WTC11 (cell line): ENCODE measurements around the gene NLRP1. TPM values are rescaled to one million over a fixed set of nuclear protein-coding genes. Genes with fewer than 3 reads are reported as not detected.

Experiments used
- ATAC-seq: fragments of 200-7000 bp; cut with Tn5 transposase; 2 replicates; pipeline ENCODE4 v1.10.0; 2021; ENCODE audit warnings: mild to moderate bottlenecking, moderate library complexity
- CTCF ChIA-PET: fragments of 300-600 bp; sonication (Branson Sonifier 250); formaldehyde crosslinking; loops from one replicate; lab custom pipeline; 2021; ENCODE audit warnings: antibody characterized with exemption; lab: Charles Lee
- POLR2A ChIA-PET: fragments of 350-600 bp; sonication (Branson Sonifier 250); formaldehyde crosslinking; loops from one replicate; lab custom pipeline; 2021; ENCODE audit warnings: antibody characterized with exemption; lab: Charles Lee
- DNase-seq: peaks from one replicate; pipeline ENCODE4 v3.0.0; 2021; ENCODE audit warnings: low spot score
- H3K27ac Mint-ChIP-seq: 2 replicates; pipeline ENCODE4 v1.8.0; 2021; ENCODE audit warnings: mixed read lengths
- H3K27me3 Mint-ChIP-seq: 2 replicates; pipeline ENCODE4 v1.8.0; 2021; ENCODE audit warnings: low read depth, mild to moderate bottlenecking, moderate library complexity, mixed read lengths
- H3K36me3 Mint-ChIP-seq: 2 replicates; pipeline ENCODE4 v1.8.0; 2021; ENCODE audit warnings: mixed read lengths
- H3K4me1 Mint-ChIP-seq: 2 replicates; pipeline ENCODE4 v1.8.0; 2022; ENCODE audit warnings: mixed read lengths
- H3K4me3 Mint-ChIP-seq: 2 replicates; pipeline ENCODE4 v1.8.0; 2021; ENCODE audit warnings: mild to moderate bottlenecking, moderate library complexity, mixed read lengths
- H3K9me3 Mint-ChIP-seq: 2 replicates; pipeline ENCODE4 v1.8.0; 2021; ENCODE audit warnings: mixed read lengths
- CREM ChIP-seq: sonication (generic); formaldehyde crosslinking; IDR thresholded peaks from 2 replicates; pipeline ENCODE4 v1.8.1; 2022; ENCODE audit warnings: mild to moderate bottlenecking, missing genetic modification reagents, moderate library complexity
- CTCF ChIP-seq: fragments of 200-600 bp; IDR thresholded peaks from 2 replicates; pipeline ENCODE4 v1.8.0; 2022; ENCODE audit warnings: antibody characterized with exemption
- FOXJ3 ChIP-seq: sonication (generic); formaldehyde crosslinking; IDR thresholded peaks from 2 replicates; pipeline ENCODE4 v1.9.0; 2021; ENCODE audit warnings: missing genetic modification reagents, mild to moderate bottlenecking, borderline replicate concordance
- GABPB1 ChIP-seq: sonication (generic); formaldehyde crosslinking; IDR thresholded peaks from 2 replicates; pipeline ENCODE4 v1.8.1; 2023; ENCODE audit warnings: mild to moderate bottlenecking, missing genetic modification reagents
- MYBL2 ChIP-seq: sonication (generic); formaldehyde crosslinking; IDR thresholded peaks from 2 replicates; pipeline ENCODE4 v1.8.1; 2023; ENCODE audit warnings: mild to moderate bottlenecking, moderate library complexity, missing genetic modification reagents
- NFYB ChIP-seq: sonication (generic); formaldehyde crosslinking; conservative IDR thresholded peaks from 2 replicates; pipeline ENCODE4 v1.8.0; 2022; ENCODE audit warnings: low read depth, missing genetic modification reagents
- TCF7 ChIP-seq: sonication (generic); formaldehyde crosslinking; IDR thresholded peaks from 2 replicates; pipeline ENCODE4 v1.8.0; 2022; ENCODE audit warnings: mild to moderate bottlenecking, low read depth, missing genetic modification reagents, moderate library complexity
- ZBTB21 ChIP-seq: sonication (generic); formaldehyde crosslinking; IDR thresholded peaks from 2 replicates; pipeline ENCODE4 v1.8.1; 2023; ENCODE audit warnings: mild to moderate bottlenecking, missing genetic modification reagents, borderline replicate concordance
- ZNF121 ChIP-seq: sonication (generic); formaldehyde crosslinking; IDR thresholded peaks from 2 replicates; pipeline ENCODE4 v1.8.0; 2023; ENCODE audit warnings: missing genetic modification reagents
- ZNF512 ChIP-seq: sonication (generic); formaldehyde crosslinking; IDR thresholded peaks from 2 replicates; pipeline ENCODE4 v1.8.1; 2022; ENCODE audit warnings: missing genetic modification reagents, borderline replicate concordance
- total RNA-seq: library from RNA; stranded (reverse); gene quantifications from 3 replicates; pipeline ENCODE4 v1.2.3, GENCODE V29; 2021
- TF ChIP-seq, protein P1 (sequence below): sonication (generic); formaldehyde crosslinking; IDR thresholded peaks from 2 replicates; pipeline ENCODE4 v1.8.0; 2022; ENCODE audit warnings: mild to moderate bottlenecking, missing genetic modification reagents
- TF ChIP-seq, protein P2 (sequence below): sonication (generic); formaldehyde crosslinking; IDR thresholded peaks from 2 replicates; pipeline ENCODE4 v1.8.0; 2022; ENCODE audit warnings: mild to moderate bottlenecking, missing genetic modification reagents
- TF ChIP-seq, protein P3 (sequence below): sonication (generic); formaldehyde crosslinking; IDR thresholded peaks from 2 replicates; pipeline ENCODE4 v1.8.0; 2023; ENCODE audit warnings: mild to moderate bottlenecking, missing genetic modification reagents
- TF ChIP-seq, protein P4 (sequence below): sonication (generic); formaldehyde crosslinking; IDR thresholded peaks from 2 replicates; pipeline ENCODE4 v1.8.0; 2023; ENCODE audit warnings: missing genetic modification reagents, mild to moderate bottlenecking, borderline replicate concordance
- TF ChIP-seq, protein P5 (sequence below): sonication (generic); formaldehyde crosslinking; conservative IDR thresholded peaks from 2 replicates; pipeline ENCODE4 v1.8.1; 2022; ENCODE audit warnings: mild to moderate bottlenecking, missing genetic modification reagents

NLRP1 gene
- total RNA-seq, 1 experiment from 2014 or later: 17.6 TPM

DNA sequence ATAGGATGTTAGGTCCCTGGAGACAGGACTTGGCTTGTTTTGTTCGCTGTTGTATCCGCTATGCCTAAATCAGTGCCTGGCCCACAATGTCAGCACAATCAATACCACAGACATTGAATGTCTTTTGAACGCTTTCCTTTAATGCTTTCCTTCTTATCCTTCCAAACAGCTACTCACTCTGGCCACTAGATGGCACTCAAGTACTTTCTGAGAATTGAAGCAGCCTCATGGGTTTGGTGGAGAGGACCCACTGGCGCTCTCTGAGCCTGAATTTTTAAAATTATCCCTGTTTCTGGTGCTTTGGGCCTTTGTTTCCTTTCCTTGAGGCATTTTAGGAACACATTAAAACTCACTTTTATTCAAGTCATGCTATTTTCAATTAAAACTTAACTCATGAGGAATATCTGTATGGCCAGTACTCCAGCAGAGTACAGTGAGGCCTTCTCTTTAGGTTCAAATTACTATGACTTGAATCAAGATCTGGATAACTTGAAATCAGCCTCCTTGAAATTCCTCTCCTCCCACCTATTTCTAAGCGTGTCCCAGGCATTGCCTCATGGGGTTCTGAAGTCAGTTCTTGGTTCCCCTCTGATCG lies 3.2 kb upstream of the NLRP1 start:
- H3K4me1 Mint-ChIP-seq: peaks cover 14% of the 10 kb centered on the region
- H3K4me3 Mint-ChIP-seq: no peak overlapping the region
- no peak overlapping the region for H3K27ac Mint-ChIP-seq
- no peaks in the 10 kb centered on the region for H3K9me3 Mint-ChIP-seq
- ChIA-PET CTCF (interaction anchor here (0.5 to 1.3 kb wide), 13 partner anchors 12 to 849 kb away, joined by 3 to 5 read pairs (median 4); no protein-coding TSS in a partner anchor), POLR2A (no interaction called here)
- H3K27me3 Mint-ChIP-seq: no peaks in the 10 kb centered on the region
- DNase-seq: no peak
- no peaks in the 10 kb centered on the region for H3K36me3 Mint-ChIP-seq
- TF ChIP-seq, protein P1, sequence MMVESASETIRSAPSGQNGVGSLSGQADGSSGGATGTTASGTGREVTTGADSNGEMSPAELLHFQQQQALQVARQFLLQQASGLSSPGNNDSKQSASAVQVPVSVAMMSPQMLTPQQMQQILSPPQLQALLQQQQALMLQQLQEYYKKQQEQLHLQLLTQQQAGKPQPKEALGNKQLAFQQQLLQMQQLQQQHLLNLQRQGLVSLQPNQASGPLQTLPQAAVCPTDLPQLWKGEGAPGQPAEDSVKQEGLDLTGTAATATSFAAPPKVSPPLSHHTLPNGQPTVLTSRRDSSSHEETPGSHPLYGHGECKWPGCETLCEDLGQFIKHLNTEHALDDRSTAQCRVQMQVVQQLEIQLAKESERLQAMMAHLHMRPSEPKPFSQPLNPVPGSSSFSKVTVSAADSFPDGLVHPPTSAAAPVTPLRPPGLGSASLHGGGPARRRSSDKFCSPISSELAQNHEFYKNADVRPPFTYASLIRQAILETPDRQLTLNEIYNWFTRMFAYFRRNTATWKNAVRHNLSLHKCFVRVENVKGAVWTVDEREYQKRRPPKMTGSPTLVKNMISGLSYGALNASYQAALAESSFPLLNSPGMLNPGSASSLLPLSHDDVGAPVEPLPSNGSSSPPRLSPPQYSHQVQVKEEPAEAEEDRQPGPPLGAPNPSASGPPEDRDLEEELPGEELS (CRISPR knock-in tag): no peak
- TF ChIP-seq CTCF: peak; percentile 87
- TF ChIP-seq, protein P2, sequence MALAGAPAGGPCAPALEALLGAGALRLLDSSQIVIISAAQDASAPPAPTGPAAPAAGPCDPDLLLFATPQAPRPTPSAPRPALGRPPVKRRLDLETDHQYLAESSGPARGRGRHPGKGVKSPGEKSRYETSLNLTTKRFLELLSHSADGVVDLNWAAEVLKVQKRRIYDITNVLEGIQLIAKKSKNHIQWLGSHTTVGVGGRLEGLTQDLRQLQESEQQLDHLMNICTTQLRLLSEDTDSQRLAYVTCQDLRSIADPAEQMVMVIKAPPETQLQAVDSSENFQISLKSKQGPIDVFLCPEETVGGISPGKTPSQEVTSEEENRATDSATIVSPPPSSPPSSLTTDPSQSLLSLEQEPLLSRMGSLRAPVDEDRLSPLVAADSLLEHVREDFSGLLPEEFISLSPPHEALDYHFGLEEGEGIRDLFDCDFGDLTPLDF: no peak
- TF ChIP-seq, protein P3, sequence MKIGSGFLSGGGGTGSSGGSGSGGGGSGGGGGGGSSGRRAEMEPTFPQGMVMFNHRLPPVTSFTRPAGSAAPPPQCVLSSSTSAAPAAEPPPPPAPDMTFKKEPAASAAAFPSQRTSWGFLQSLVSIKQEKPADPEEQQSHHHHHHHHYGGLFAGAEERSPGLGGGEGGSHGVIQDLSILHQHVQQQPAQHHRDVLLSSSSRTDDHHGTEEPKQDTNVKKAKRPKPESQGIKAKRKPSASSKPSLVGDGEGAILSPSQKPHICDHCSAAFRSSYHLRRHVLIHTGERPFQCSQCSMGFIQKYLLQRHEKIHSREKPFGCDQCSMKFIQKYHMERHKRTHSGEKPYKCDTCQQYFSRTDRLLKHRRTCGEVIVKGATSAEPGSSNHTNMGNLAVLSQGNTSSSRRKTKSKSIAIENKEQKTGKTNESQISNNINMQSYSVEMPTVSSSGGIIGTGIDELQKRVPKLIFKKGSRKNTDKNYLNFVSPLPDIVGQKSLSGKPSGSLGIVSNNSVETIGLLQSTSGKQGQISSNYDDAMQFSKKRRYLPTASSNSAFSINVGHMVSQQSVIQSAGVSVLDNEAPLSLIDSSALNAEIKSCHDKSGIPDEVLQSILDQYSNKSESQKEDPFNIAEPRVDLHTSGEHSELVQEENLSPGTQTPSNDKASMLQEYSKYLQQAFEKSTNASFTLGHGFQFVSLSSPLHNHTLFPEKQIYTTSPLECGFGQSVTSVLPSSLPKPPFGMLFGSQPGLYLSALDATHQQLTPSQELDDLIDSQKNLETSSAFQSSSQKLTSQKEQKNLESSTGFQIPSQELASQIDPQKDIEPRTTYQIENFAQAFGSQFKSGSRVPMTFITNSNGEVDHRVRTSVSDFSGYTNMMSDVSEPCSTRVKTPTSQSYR: no peak
- TF ChIP-seq GABPB1: no peak
- peak; percentile 56 for ATAC-seq

DNA sequence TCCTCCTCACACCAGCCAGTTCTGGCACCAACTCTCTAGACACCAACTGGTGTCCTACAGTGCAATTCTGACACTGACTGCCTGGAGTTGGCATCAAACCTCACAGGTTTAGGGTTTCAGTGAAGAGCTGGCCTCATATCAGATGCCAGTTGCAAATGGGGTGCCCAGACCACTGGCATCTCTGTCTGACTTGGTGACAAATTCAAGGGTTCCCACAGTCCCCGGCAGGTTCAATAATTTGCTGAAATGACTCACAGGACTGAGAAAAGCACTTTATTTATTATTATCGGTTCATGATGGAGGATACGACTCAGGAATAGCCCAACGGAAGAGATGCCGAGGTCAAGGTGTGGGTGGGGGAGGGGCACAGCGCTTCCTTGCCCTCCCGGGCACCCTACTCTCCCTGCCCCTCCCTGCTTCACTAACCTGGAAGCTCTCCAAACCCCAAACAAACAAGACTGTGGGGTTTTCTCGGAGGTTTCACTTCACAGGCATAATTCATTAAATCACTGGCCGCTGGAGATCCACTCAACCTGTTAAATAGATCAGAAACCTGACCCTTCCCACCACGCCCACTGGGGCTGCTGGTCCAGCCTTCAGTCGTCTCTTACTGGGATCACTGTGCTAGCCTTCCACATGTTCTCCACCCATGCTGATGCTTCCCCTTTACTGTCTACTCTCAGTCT lies 1.7 kb upstream of the NLRP1 start:
- Mint-ChIP-seq H3K27ac (peak overlapping the region; percentile 38; the same call in 1 of the 2 replicates), H3K36me3 (no peaks in the 10 kb centered on the region), H3K9me3 (no peaks in the 10 kb centered on the region), H3K27me3 (no peaks in the 10 kb centered on the region), H3K4me1 (peaks cover 14% of the 10 kb centered on the region), H3K4me3 (no peak overlapping the region)
- POLR2A ChIA-PET: no interaction called here
- CTCF ChIA-PET: no interaction called here
- DNase-seq (no peak), ATAC-seq (no peak)
- TF ChIP-seq ZBTB21 (no peak), NFYB (CRISPR knock-in tag) (no peak), ZNF512 (no peak), FOXJ3 (CRISPR knock-in tag) (no peak), MYBL2 (CRISPR knock-in tag) (no peak), TCF7 (no peak), ZNF121 (no peak), CREM (CRISPR knock-in tag) (no peak)
- TF ChIP-seq, protein P4, sequence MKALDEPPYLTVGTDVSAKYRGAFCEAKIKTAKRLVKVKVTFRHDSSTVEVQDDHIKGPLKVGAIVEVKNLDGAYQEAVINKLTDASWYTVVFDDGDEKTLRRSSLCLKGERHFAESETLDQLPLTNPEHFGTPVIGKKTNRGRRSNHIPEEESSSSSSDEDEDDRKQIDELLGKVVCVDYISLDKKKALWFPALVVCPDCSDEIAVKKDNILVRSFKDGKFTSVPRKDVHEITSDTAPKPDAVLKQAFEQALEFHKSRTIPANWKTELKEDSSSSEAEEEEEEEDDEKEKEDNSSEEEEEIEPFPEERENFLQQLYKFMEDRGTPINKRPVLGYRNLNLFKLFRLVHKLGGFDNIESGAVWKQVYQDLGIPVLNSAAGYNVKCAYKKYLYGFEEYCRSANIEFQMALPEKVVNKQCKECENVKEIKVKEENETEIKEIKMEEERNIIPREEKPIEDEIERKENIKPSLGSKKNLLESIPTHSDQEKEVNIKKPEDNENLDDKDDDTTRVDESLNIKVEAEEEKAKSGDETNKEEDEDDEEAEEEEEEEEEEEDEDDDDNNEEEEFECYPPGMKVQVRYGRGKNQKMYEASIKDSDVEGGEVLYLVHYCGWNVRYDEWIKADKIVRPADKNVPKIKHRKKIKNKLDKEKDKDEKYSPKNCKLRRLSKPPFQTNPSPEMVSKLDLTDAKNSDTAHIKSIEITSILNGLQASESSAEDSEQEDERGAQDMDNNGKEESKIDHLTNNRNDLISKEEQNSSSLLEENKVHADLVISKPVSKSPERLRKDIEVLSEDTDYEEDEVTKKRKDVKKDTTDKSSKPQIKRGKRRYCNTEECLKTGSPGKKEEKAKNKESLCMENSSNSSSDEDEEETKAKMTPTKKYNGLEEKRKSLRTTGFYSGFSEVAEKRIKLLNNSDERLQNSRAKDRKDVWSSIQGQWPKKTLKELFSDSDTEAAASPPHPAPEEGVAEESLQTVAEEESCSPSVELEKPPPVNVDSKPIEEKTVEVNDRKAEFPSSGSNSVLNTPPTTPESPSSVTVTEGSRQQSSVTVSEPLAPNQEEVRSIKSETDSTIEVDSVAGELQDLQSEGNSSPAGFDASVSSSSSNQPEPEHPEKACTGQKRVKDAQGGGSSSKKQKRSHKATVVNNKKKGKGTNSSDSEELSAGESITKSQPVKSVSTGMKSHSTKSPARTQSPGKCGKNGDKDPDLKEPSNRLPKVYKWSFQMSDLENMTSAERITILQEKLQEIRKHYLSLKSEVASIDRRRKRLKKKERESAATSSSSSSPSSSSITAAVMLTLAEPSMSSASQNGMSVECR (CRISPR knock-in tag): no peak
- TF ChIP-seq, protein P5, sequence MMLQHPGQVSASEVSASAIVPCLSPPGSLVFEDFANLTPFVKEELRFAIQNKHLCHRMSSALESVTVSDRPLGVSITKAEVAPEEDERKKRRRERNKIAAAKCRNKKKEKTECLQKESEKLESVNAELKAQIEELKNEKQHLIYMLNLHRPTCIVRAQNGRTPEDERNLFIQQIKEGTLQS (CRISPR knock-in tag): no peak
